B cell (primary cell): ENCODE measurements around the gene TDRD6.

Source experiments
- CTCF ChIP-seq: fragments of 200-600 bp; IDR thresholded peaks from one replicate; pipeline ENCODE4 v1.8.0; 2022; ENCODE audit warnings: antibody characterized with exemption, mild to moderate bottlenecking
- EZH2 ChIP-seq: IDR thresholded peaks from 2 replicates; pipeline ENCODE4 v1.6.1; 2012; ENCODE audit warnings: borderline replicate concordance, low read depth, mild to moderate bottlenecking, moderate library complexity, low read length; ENCODE audit not compliant: insufficient read depth, poor library complexity, severe bottlenecking

- TF ChIP-seq EZH2 = no peak
- no peak for TF ChIP-seq CTCF
Observed at GRCh38 chr6:46729787-46730326, 42.2 kb downstream of the TDRD6 start.
